GM12892 (cell line): ENCODE data around the gene DCLK2.

Source experiments
- POLR2A ChIP-seq: IDR thresholded peaks from 2 replicates; pipeline ENCODE4 v1.6.1; 2011; ENCODE audit warnings: low read depth, low read length, control low read depth
- POLR2AphosphoS5 ChIP-seq: IDR thresholded peaks from 2 replicates; pipeline ENCODE4 v1.6.1; 2011; ENCODE audit warnings: low read depth, low read length, control low read depth
- TAF1 ChIP-seq: IDR thresholded peaks from 2 replicates; pipeline ENCODE4 v1.6.1; 2011; ENCODE audit warnings: low read depth, mild to moderate bottlenecking, control low read depth, low read length, borderline replicate concordance

- TF ChIP-seq POLR2AphosphoS5 (no peak), POLR2A (no peak), TAF1 (no peak)
These were observed 78.3 kb downstream of the DCLK2 start for GRCh38 chr4:150156543-150156942.
